ENCODE results near the gene POPDC3.
A peak's percentile ranks its signal among the peaks of the same experiment; 100 is the strongest.
"Not testable (repeated sequence)": the region's sequence is repeated elsewhere in the genome, so short reads cannot be mapped to it uniquely, and the experiment has no call there.

Gene POPDC3, protein sequence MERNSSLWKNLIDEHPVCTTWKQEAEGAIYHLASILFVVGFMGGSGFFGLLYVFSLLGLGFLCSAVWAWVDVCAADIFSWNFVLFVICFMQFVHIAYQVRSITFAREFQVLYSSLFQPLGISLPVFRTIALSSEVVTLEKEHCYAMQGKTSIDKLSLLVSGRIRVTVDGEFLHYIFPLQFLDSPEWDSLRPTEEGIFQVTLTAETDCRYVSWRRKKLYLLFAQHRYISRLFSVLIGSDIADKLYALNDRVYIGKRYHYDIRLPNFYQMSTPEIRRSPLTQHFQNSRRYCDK

DNA sequence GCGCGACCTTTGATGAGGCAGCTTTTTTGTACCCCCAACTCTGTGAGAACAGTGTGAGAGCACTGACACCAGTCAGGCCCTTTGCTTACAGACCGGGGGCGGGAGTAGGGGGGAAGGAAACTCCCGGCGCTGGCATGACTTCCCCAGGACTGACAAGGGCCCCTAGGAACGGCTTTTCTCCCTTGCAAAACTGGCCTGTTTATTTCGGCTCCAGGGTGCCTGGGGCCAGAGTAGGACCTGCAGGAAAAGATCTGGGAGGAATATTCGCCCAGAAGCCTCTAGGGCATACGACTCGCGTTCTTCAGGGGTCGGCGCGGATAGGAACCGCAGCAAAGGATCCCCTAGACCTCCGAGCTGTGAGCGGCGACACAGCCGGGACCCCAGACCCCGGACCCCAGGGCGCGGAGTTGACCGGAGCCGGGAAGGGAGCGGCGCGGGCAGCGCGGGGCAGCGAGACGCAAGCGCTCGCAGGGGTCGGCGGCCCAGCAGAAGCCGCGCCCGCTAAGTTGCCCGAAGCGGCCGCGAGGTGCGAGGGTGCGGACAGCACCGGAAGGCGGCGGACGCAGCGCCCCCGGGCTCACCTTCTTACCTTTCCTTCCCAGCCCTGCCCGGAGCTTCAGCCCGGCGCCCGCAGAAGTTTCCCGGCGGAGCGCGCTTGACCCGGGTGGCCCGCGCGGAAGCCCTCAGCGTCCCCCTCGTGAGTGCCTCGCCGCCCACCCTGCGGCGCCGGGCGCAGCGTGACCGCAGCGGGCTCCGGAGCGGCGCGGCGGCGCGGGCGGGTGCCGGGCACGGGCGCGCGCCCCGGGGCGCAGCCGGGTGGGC lies at the start of gene POPDC3:
POPDC3 (minus strand) TSS at position 771 of the 822 bp plus-strand sequence. CDS start 18,105 bp downstream, outside the sequence.
- peak; percentile 48 for DNase-seq

DNA sequence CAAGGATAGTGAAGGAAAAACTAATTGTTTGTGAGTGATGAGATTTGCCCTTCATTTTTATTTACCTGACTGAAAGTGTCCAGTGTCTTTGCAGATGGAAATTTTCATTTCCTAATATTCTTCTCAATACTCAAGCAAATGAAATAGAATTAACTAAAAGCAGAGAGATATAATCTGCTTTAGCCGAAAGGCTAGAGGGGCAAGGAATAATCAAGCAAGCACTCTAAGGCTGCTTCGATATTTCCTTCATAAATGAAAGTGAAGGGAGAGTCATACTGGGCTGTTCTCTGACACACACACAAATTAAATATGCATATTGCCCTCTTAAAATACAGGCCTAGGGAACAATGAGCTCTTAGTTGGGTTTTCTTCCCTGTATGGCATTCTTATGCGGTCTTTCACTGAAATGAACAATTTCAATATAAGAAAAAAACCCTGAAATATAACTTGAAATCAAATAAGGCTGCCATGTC lies 47.5 kb upstream of the POPDC3 start:
- no peak for DNase-seq

DNA sequence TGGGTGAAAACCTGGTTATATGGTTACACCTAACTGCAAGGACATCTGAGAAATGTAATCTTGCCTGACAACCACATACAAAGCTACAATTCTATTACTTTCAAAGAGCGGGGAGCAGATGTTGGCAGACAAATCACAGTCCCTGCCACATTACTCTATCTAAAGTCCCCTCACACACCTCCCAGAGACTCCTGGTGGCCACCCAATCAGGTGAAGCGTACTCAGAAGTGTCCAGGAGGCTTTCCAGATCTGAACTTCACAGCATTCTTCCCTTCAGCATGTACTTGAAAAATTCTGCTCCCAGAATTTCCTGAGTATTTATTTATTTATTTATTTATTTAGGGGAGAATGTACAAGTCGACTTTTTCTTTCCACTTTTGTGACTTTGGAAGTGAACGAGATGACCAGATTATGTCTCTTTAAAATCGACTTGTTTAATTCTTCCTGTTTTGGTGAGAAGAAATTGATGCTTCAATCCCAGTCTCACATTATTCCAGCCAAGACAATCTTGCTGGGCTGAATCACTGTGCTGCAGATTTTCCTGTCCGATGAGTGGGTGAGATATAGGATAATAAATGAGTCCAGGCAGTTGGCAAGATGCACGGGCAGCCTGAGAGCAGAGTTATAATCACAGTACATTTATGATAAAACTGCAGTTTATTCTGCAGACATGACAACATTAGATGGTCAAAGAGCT lies 46.9 kb upstream of the POPDC3 start:
- no peak for DNase-seq

DNA sequence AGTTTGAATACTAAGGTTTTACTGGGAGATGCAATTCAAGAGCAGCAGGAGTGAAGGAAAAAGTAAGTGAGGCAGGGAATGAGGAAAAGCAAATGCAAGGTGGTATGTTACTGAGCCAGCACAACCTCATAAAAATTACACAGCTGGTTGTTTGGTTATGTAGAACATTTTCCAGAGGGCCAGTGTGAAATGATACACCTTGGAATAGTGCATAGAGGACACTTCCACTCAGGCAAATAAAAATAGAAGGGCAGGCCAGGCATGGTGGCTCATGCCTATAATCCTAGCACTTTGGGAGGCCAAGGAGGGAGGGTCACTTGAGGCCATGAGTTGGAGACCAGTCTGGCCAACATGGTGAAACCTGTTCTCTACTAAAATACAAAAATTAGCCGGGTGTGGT lies 43.4 kb upstream of the POPDC3 start:
- no peak for DNase-seq

DNA sequence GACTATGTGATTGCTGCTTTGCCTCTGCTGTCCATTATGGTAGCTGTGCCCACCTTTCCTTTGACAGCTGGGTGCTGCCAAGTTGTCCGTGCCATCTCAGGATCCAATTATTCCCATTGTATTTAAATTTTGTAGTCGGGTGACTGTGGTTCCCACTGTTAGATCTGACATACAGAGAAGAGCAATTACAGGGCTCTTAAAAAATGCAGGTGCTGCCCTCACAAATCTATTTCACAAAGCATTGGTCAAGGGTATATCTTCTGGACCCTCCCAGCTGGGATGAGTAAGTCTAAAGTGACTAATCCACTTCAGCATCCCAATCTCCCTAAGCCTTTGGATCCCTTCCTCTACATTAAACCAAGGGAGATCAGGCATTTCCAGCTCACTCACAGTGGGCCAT lies 41.4 kb upstream of the POPDC3 start:
- not testable (repeated sequence) for DNase-seq

DNA sequence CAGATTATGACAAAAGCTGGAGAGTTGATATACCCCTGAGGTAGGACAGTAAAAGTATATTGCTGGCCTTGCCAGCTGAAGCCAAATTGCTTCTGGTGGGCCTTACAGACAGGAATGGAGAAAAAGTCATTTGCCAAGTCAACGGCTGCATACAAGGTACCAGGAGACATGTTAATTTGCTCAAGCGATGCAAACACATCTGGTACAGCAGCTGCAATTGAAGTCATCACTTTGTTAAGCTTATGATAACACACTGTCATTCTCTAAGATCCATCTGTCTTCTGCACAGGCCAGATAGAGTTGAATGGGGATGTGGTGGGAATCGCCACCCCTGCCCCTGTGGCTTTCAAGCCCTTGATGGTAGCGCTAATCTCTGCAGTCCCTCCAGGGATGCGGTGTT lies 40.4 kb upstream of the POPDC3 start:
- DNase-seq = no peak

DNA sequence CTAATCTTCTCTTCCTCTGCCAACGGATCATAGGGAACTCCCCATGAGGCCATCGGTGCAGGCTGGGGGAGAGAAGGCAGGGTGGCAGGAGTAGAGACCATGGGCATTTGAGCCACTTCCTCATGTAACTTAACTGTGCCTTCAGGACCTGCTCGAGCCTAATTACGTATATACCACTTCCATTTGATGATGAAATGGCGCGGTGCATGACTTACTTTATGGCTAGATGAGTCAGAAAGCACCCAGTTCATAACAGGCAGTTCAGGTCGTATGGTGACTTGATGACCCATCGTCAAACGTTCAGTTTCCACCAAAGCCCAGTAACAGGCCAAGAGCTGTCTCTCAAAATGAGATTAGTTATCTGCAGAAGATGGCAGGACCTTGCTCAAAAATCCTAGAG lies 39.4 kb upstream of the POPDC3 start:
- not testable (repeated sequence) for DNase-seq

DNA sequence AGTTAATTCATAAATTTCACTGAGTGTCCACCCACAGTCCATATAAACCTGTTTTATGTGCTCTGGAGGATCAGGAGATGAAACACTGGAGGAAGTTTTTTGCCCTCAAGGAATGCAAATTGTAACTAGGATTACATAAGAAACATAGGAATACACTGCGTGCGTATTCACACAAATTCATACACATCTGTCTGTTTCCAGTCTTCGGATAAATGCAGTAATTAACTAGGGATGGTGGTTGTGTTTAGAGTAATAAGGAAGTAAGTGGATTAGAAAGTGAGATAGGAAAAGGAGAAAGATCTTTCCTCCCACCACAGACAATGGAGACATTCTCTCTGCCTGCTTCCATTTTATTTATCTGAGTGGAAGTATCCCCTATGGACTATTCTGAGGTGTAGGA lies 35.7 kb upstream of the POPDC3 start:
- DNase-seq = no peak

DNA sequence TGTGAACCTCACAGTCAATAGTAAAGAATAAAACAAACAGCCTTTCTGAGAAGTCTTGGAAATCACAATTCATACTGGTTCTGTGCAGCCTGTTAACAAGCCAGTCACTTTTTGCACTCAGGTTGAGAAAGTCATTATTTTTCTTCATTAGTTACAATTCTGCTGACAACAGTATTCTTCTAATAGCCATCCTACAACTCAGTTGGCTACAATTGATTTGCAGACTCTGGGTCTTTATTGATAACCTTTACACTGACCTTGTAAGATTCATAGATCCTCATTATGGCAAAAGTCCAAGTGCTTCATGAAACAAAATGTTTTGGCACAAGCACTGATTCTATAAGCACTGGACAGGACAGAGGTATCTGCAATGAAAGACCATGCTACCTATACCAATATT lies 34.9 kb upstream of the POPDC3 start:
- DNase-seq = no peak

DNA sequence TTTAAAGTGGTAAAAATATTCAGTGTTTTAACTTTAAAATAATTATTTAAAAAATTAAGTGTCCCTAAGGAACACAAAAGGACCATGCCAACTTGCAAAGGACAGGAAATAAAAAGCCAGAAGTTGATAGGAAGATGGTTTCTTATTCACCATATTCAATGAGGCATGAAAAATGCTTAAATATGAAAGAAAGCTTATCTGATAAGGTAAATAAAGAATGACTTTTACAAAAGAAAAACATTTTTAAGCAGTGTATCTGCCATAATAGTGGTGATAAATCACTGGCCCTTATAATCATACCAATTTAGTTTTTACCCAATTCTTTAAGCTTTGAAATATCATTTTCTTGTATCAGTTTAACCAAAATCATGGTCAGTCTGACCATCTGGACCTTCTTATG lies 33.5 kb upstream of the POPDC3 start:
- DNase-seq = no peak

DNA sequence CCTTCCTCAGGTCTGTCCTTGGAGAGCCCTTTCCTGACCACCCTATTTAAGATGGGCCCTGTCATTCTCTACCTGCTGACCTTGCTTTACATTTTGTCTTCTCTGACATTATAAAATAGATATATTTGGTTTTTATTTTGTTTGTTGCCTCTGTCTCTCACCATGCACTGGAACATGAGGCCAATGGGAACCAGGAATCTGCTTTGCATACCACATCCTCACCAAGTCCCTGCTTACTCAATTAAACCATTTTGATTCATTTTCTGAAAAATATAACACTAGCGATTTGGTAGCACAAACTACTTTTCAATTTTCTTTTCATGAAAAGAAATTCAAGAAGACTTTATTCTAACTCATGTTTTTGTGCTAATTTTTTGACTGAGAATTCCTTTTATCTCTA lies 32.8 kb upstream of the POPDC3 start:
- DNase-seq = no peak

DNA sequence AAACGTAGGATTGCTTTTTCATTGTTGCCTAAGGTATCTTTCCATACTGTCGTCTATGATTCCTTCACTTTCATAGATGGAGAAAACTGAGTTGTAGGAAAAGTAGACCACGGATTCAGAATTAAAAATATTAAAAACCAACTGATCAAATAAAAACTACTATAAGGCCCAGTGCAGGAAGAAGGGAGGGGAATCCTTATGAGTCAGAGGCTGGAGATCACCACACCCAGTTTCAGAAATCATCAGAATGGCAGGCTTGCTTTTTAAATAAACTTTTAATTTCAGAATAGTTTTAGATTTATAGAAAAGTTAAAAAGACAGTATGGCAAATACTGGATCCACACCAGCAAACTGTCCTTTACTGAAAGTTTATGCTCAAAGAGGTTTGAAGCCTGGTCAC lies 32.0 kb upstream of the POPDC3 start:
- DNase-seq = peak; percentile 31

DNA sequence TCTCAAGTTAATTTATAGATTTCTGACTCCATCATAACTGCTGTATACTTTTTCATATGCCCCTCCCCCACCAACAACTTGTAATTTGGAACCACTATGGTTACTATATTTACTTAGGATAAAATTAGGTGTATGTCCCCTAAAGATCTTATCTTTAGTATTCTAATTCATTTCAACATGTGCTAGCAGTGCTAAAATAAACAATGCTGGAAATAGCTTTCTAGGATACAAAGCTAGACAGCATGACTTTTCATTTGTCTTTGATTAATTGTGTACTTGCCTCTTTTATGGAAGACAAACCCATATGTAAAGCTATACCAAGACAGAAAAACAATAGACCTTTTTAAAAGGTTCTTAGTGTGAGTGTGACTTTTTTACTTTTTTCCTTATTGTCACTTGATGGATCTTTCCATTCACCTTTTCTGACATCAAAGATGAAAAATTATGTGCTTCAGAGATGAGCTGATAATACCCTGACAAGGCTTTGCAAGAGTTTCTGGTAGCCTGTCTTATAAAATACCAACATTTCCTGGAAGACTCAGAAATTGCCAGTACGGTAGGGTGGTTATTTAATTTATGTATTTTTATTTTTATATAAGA lies 31.2 kb upstream of the POPDC3 start:
- no peak for DNase-seq

DNA sequence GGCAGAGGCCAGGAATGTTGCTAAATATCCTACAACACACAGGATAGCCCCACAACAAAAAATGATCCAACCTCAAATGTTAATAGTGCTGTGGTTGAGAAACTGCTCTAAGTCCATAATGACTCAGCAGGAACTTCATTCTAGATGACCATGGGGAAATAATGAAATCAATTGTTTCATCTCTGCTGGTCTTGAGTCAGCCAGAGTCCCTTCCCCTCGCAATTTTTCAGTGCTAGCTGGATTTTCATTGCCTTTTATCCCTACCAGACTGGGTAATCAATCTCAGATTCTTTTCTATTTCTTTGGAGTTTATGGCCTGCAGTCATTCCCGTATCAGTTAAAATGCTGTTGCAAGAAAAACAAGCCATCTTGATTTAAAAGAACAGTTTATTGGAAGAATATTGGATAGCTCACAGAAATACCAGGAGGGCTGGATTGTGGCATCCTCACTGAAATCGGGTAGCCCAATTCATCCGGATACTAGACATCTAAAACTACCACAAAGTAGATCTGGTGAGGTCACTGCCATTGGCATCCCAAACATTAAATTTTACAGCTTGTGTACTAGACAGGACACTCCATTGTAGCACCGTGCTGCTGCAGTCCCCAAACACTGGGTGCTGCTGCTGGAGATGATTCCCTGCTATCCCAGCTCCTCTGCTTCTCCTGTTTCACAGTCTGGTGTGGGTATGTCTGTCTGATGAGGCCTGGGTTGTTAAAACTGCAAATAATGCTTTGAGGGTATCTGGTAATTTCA lies 30.3 kb upstream of the POPDC3 start:
- peak; percentile 83 for DNase-seq

DNA sequence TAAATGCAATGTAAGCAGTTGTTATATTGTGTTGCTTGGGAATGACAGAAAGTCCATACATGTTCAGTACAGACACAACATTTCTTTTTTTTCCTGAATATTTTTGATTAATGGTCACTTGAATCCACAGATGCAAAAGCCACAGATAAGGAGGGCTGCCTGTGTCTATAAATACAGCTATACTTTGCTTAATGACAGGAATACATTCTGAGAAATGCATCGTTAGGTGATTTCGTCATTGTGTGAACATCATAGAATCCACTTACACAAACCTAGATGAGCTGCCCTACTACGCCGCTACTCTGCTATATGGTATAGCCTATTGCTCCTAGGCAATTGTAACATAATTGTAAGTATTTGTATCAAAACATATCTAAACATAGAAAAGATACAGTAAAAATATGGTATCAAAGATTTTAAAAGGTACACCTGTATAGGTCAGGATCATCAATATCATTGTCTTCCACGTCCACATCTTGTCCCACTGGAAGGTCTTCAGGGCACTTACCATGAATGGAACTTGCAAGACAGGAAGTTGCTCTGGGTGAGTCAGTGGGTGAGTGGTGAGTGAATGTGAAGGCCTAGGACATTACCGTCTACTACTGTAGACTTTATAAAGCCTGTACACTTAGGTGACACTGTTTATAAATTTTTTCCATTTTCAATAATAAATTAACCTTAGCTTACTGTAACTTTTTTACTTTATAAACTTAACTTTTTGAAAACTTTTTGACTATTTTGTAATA lies 27.9 kb upstream of the POPDC3 start:
- DNase-seq = peak; percentile 64

DNA sequence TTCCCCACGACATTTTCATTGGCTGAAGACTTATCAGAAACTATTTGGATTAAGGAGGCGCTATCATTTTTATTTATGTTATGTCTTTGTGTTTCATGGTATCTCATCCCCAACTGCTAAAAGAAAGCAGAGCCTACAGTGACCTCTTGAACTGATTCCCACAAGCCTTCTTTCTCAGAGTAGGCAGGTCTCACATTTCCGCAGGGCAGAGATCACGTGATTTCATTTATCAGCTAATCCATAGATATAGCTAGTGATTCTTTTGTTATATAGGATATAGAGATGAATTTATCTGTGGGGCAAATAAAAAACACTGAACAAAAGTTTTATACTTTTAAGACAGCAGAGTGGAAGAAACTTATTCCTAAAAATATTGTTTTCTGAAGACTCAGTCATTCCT lies 25.0 kb upstream of the POPDC3 start:
- no peak for DNase-seq

DNA sequence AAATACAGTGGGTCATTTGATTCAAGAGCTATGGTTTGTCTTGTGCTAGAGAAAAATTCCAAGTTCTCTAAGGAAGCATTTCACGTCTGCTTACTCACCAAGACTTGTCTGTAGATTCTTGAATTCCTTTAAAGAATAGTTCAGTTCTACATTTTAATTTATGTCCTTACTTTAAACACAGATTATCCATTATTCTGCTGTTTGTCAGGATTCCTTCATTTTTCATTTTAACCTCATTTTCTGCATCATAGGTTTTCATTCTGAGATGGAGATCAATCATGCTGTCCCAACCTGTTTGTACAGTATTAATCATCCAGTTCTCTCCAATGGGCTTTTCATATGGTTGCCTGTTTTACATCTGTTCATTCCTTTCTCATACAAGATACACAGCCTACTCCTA lies 24.5 kb upstream of the POPDC3 start:
- DNase-seq = peak; percentile 22

DNA sequence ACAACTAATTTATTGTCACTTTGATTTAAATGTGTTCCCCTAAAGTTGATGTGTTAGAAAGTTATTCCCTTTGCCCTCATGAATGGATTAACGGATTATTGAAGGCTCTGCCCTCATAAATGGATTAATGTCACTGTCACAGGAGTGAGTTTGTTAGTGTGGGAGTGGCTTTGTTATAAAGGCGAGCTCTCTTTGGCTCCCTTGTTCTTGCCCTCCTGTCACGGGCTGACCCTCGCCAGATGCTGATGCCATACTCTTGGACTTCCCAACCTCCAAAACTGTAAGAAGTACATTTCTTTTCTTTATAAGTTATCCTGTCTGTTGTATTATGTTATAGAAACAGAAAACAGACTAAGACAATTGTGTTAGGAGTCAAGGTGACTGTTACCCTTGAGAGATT lies 22.7 kb upstream of the POPDC3 start:
- DNase-seq = no peak

DNA sequence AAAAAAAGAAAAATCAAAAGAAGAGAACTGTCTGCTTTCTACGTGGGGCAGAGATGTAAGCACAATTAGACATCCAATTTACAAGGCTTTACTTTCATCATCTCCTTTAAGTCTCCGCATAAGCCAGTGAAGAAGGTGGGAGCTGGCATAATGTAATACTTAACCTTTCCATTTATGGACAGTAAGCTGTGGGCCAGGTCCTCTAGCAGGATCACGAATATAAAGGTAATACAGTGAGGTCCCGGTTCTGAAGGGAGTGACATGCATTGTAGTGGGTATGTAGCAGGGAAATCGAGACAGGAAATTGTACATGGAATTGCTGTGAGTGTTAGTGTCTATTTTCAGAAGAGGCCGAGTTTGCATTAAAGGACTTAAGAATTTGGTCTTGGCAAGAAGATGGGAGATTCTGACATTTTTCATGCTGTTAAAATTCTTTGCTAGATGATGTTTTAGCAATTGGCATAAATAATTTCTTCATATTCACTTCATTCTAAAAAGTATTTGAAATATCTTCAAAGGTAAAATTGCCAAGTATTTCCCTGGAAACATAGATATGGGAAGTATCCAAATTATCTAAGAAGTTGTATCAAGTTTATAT lies 20.4 kb upstream of the POPDC3 start:
- no peak for DNase-seq

DNA sequence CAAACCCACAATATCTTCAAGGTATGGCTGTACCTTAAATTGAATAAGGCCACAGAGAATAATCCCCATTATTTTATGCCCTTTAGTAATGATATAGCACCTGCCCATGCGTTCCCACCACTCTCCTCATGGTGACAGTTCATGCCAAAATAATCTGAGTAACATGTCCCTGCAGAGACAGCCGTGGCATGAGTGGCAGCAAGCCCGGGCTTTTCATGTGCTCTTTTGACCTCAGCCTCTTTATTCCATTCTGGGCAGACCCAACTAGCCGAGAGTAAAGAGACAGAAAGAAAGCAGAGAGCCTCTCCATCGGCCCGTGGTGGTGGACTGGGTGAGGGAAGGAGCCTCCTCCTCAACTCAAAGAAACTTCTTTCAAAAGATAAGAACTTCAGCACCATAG lies 19.9 kb upstream of the POPDC3 start:
- DNase-seq = no peak

DNA sequence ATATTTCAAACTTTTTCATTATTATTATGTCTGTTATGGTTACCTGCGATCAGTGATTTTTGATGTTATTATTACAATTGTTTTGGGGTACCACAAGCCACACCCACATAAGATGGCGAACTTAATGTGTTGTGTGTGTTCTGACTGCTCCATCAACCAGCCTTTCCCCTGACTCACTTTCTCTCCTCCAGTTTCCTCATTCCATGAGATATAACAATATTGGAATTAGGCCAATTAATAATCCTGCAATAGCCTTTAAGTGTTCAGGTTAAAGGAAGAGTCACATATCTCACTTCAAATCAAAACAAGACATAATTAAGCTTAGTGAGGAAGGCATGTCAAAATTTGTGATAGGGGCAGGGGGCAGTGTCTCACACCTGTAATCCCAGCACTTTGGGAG lies 16.3 kb upstream of the POPDC3 start:
- DNase-seq = peak; percentile 48
